GM12874 (cell line): ENCODE results near the gene DGKH.

Experiments
- CTCF ChIP-seq: IDR thresholded peaks from 2 replicates; pipeline ENCODE4 v1.5.1; 2011; ENCODE audit warnings: low read depth, mild to moderate bottlenecking, control low read depth, low read length, moderate library complexity; ENCODE audit not compliant: insufficient read depth

Gene DGKH

DNA sequence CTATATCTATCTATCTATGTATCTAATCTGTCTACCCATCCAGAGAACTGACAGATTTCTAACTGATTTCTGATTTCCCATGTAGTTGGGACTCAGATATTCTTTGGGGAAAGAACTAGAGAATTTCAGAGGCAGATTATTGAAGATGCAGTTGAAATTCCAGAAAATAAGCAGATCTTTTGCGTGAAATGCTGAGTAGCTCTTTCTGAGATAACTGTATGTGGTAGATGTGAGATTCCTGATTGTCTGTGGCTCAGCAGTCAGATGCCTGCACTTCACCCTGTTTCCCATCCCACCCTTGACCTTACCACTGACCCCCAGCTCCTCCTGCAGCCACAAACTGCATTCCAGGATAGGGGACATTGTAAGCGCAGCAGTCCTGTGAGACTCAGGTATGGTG lies 61.5 kb downstream of the DGKH start:
- no peak for TF ChIP-seq CTCF

DNA sequence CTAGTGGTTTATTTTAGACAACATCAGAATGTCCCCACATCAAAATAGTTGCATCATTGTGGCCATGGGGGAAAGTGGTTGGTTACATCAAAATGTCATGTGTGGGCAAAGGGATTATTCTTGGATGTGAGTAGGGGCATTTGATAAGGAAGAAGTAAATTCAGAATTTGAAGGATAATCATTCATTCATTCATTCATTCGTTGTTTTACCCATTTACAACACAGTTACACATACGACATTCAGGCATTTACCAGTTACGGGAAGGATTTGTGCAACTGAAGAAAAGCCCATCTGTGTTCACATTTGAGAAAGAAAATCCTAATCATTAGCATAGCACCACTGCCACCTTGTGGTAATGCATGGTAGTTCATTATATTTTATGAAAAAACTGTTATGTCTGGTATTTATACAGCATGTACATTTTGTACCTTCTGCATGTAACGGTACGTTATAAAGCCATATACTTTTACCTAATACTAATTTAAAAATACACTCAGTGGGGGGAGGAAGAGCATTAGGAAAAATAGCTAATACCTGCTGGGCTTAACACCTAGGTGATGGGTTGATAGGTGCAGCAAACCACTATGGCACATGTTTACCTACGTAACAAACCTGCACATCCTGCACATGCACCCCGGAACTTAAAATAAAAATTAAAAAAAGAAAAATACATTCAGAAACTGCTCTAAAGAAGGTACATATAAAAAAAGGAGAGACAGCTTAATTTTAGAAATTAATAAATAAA lies 62.1 kb downstream of the DGKH start:
- peak; percentile 35; the same call in 1 of the 2 replicates for TF ChIP-seq CTCF

DNA sequence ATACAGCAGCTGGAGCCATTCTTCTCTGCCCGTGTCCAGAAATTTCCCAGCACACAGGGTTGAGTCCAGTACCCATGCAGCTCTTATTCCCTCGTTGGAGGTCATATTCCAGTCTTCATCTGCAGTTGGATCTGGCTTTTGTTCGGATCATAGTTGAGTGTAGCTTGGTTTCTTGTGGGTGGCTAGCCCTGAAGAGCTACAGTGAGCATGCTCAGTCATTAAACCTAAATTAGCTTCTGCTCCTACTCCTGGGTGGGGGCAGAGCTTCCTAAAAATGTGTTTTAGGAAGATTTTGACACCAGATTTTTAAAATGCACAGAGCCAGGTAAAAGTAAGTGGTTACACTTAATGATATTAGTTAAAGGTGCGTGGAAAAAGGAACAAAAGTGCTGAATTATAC lies 64.4 kb downstream of the DGKH start:
- TF ChIP-seq CTCF: no peak

GRCh38 chr13:42113478-42113877 lies 65.0 kb downstream of the DGKH start:
- no peak for TF ChIP-seq CTCF

DNA sequence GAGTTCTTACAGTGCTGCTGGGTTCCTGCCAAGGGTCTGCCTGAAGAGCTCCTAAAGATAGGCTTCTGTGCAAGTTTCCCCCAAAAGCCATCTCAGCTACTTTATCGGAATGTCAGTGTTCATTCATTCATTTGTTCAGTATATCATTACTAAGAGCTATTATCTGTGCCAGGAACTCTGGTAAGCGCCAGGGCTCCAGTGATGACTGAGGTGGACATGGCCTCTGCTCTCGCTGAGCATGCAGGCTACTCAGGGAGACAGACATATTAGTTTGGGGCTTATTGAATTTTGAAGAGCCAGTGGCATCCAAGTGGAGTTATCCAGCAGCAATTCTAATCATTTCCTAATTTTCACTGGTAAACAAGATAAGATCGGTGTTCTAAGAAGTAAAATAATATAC lies 65.8 kb downstream of the DGKH start:
- TF ChIP-seq CTCF: no peak

- no peak for TF ChIP-seq CTCF
Observed at GRCh38 chr13:42114912-42115311, 66.5 kb downstream of the DGKH start.

GRCh38 chr13:42116225-42116624 lies 67.8 kb downstream of the DGKH start:
- TF ChIP-seq CTCF: no peak
